MCF 10A (cell line): Measurements from ENCODE around the gene FBN3. TPM values are rescaled to one million over a fixed set of nuclear protein-coding genes. Genes with fewer than 3 reads are reported as not detected.

Source experiments
- BruUV-seq: library from RNA; stranded (reverse); fragments of 400-500 nt; replicated peaks from 2 replicates; lab custom pipeline; 2021; lab: Mats Ljungman, UMichigan
- CTCF ChIA-PET: fragments of 300-600 bp; sonication (Branson Sonifier 250); formaldehyde crosslinking; extraction: SDS; loops from one replicate; lab custom pipeline; 2021; ENCODE audit warnings: antibody characterized with exemption, inconsistent platforms; lab: Yijun Ruan, JAX
- POLR2A ChIA-PET: fragments of 300-600, 350-650 bp; sonication (Branson Sonifier 250); formaldehyde crosslinking; extraction: SDS; loops from one replicate; lab custom pipeline; 2020; ENCODE audit warnings: antibody characterized with exemption, inconsistent platforms; lab: Yijun Ruan, JAX
- DNase-seq: peaks from one replicate; pipeline ENCODE4 v3.0.0-alpha.2; 2018; ENCODE audit not compliant: unreplicated experiment
- H3K27ac Mint-ChIP-seq: one replicate; pipeline ENCODE4 v1.8.0; 2022; ENCODE audit warnings: mild to moderate bottlenecking, low read depth, mixed read lengths; ENCODE audit not compliant: unreplicated experiment
- H3K27me3 Mint-ChIP-seq: one replicate; pipeline ENCODE4 v1.8.0; 2022; ENCODE audit warnings: mixed read lengths; ENCODE audit not compliant: insufficient read depth, unreplicated experiment
- H3K36me3 Mint-ChIP-seq: one replicate; pipeline ENCODE4 v1.8.0; 2022; ENCODE audit warnings: mild to moderate bottlenecking, moderate library complexity, mixed read lengths; ENCODE audit not compliant: insufficient read depth, unreplicated experiment
- H3K4me1 Mint-ChIP-seq: one replicate; pipeline ENCODE4 v1.8.0; 2022; ENCODE audit warnings: mixed read lengths; ENCODE audit not compliant: insufficient read depth, unreplicated experiment
- H3K4me3 Mint-ChIP-seq: one replicate; pipeline ENCODE4 v1.8.0; 2022; ENCODE audit warnings: mild to moderate bottlenecking, moderate library complexity, mixed read lengths; ENCODE audit not compliant: unreplicated experiment
- H3K9me3 Mint-ChIP-seq: one replicate; pipeline ENCODE4 v1.8.0; 2022; ENCODE audit warnings: mixed read lengths; ENCODE audit not compliant: unreplicated experiment
- intact Hi-C: fragments of 100-400 bp; cut with micrococcal nuclease; formaldehyde crosslinking; loops from 2 replicates; pipeline ENCODE4 v1.14.1; 2022
- total RNA-seq: library from RNA; stranded (reverse); gene quantifications from 2 replicates; pipeline ENCODE4 v1.2.3, GENCODE V29; 2022
- TF ChIP-seq, protein P1 (sequence below): fragments of 200-600 bp; IDR thresholded peaks from one replicate; pipeline ENCODE4 v1.8.0; 2022; ENCODE audit warnings: antibody characterized with exemption, mild to moderate bottlenecking; ENCODE audit not compliant: unreplicated experiment

Gene FBN3
- total RNA-seq, 1 experiment from 2014 or later = not detected

DNA sequence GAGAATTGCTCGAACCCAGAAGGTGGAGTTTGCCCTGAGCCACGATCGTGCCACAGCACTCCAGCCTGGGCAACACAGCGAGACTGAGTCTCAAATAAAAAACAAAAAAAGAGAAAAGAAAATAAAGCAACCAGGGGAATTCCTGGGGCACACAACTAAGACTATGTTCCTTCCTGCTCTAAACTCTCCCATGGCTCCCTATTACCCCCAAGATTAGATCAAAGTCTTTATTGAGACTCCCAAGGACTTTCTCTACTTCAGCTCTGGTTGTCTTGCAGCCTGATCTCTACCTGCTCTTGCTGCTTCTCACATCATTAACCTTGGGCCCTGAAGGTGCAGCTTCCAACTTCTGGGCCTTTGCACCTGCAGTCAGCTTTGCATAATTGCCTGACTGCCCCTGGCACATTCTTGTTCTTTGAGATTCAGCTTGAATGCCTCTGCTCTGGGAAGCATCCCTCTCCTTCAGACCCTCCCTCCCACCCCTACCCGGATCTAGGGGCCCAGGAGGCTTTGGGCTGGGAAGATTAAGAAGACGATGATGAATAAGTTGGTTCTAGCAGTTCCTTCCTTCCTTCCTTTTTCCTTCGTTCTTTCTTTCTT is 42.9 kb upstream of the FBN3 start:
- Mint-ChIP-seq H3K27me3 (no peaks in the 10 kb centered on the region), H3K27ac (no peak overlapping the region)
- no TSS peak for BruUV-seq

DNA sequence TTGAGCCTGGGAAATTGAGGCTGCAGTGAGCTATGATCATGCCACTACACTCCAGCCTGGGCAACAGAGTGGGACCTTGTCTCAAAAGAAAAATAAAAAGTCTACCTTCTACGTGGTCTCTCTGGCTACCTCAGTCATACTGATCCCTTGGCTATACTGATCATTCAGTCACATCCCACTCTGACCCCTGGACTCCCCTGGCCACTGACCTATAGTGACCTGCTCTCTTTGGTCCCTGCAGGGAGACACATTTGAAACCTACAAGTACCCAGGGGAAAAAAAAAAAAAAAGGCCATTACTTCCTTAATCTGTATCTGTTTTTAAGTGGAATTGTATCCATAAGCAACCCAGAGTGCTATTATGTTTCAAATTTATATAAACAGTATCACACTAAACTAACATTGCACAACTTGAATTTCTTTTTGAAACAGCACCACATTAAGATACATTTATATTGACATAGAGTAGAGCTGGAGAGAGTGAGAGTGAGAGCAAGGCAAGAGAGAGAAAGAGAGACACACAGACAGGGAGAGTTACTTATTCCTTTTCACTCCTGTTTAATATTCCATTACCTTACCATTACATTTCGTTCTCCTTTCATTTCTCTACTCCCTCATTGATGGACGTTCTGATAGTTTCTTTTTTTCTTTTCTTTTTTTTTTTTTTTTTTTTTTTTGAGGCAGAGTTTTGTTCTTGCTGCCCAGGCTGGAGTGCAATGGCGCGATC is 36.1 kb upstream of the FBN3 start:
- no peak overlapping the region for H3K27ac Mint-ChIP-seq
- H3K27me3 Mint-ChIP-seq = no peaks in the 10 kb centered on the region
- H3K36me3 Mint-ChIP-seq = no peaks in the 10 kb centered on the region
- intact Hi-C loops = loop anchor here (5.0 kb wide), 1 partner anchor 37 kb away; no protein-coding TSS in a partner anchor
- DNase-seq = no peak
- H3K4me3 Mint-ChIP-seq = no peak overlapping the region
- TF ChIP-seq, protein P1, sequence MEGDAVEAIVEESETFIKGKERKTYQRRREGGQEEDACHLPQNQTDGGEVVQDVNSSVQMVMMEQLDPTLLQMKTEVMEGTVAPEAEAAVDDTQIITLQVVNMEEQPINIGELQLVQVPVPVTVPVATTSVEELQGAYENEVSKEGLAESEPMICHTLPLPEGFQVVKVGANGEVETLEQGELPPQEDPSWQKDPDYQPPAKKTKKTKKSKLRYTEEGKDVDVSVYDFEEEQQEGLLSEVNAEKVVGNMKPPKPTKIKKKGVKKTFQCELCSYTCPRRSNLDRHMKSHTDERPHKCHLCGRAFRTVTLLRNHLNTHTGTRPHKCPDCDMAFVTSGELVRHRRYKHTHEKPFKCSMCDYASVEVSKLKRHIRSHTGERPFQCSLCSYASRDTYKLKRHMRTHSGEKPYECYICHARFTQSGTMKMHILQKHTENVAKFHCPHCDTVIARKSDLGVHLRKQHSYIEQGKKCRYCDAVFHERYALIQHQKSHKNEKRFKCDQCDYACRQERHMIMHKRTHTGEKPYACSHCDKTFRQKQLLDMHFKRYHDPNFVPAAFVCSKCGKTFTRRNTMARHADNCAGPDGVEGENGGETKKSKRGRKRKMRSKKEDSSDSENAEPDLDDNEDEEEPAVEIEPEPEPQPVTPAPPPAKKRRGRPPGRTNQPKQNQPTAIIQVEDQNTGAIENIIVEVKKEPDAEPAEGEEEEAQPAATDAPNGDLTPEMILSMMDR = no peak
- no peaks in the 10 kb centered on the region for H3K4me1 Mint-ChIP-seq
- ChIA-PET CTCF (interaction anchor here (0.7 kb wide), 2 partner anchors 42 to 54 kb away, joined by 3 to 4 read pairs; no protein-coding TSS in a partner anchor), POLR2A (no interaction called here)
- H3K9me3 Mint-ChIP-seq = no peaks in the 10 kb centered on the region
- BruUV-seq = no TSS peak

More for the DNA sequence above, 42.9 kb upstream of the FBN3 start:
- TF ChIP-seq, protein P1 = no peak
- no peaks in the 10 kb centered on the region for H3K9me3 Mint-ChIP-seq
- ChIA-PET POLR2A (interaction anchor here (0.7 kb wide), 1 partner anchor 19 kb away, joined by 3 read pairs; no protein-coding TSS in a partner anchor), CTCF (interaction anchor here (0.6 kb wide), 2 partner anchors 16 to 19 kb away, joined by 3 read pairs; no protein-coding TSS in a partner anchor)
- H3K4me3 Mint-ChIP-seq = no peak overlapping the region
- intact Hi-C loops = no loop called here
- no peaks in the 10 kb centered on the region for H3K4me1 Mint-ChIP-seq
- no peaks in the 10 kb centered on the region for H3K36me3 Mint-ChIP-seq
- no peak for DNase-seq

DNA sequence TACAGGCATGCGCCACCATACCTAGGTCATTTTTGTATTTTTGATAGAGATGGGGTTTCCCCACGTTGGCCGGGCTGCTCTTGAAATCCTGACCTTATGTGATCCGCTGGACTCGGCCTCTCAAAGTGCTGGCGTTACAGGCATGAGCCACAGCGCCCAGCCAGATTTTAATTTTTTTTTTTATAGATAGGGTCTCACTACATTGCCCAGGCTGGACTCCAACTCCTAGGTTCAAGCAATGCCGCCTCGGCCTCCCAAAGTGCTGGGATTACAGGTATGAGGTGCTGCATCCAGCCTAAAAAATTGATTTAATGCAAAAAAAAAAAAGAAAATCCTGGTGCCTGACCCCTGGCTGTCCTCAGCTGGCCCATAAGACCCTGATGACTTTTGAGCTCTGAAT is 34.9 kb upstream of the FBN3 start:
- no peaks in the 10 kb centered on the region for H3K36me3 Mint-ChIP-seq
- intact Hi-C loops = no loop called here
- TF ChIP-seq, protein P1 = no peak
- H3K4me1 Mint-ChIP-seq = no peaks in the 10 kb centered on the region
- H3K27me3 Mint-ChIP-seq = no peaks in the 10 kb centered on the region
- DNase-seq = no peak
- CTCF ChIA-PET = interaction anchor here (0.6 kb wide), 2 partner anchors 16 to 1916 kb away, joined by 3 to 4 read pairs; no protein-coding TSS in a partner anchor
- BruUV-seq = no TSS peak
- H3K27ac Mint-ChIP-seq = no peak overlapping the region
- POLR2A ChIA-PET = no interaction called here
- no peaks in the 10 kb centered on the region for H3K9me3 Mint-ChIP-seq
- no peak overlapping the region for H3K4me3 Mint-ChIP-seq

DNA sequence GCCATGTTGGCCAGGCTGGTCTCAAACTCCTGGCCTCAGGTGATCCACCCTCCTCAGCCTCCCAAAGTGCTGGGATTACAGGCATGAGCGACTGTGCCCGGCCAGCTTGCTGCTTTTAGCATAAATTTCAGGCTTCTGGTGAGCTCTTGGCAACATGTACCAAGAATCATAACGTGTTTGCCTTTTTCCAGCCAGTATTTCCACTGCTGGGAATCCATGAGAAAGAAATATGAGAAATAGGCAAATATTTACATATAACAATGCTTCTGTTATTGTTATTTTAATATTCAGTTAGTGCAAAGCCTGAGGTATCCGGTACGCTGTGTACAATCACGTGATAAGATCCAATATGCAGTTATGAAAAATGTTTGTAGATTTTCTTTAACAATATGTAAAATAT is 30.6 kb upstream of the FBN3 start:
- POLR2A ChIA-PET = no interaction called here

More for the DNA sequence above, 30.6 kb upstream of the FBN3 start:
- no TSS peak for BruUV-seq
- Mint-ChIP-seq H3K4me3 (no peak overlapping the region), H3K27ac (no peak overlapping the region), H3K36me3 (no peaks in the 10 kb centered on the region), H3K4me1 (peaks cover under 1% of the 10 kb centered on the region), H3K27me3 (no peaks in the 10 kb centered on the region), H3K9me3 (no peaks in the 10 kb centered on the region)
- DNase-seq = no peak
- TF ChIP-seq, protein P1 = no peak
- intact Hi-C loops = no loop called here
- CTCF ChIA-PET = interaction anchor here (1.2 kb wide), 1 partner anchor 16 kb away, joined by 5 read pairs; no protein-coding TSS in a partner anchor
